DND-41 (cell line): ENCODE data around the gene MAGI3.

Source experiments
- EZH2 ChIP-seq: IDR thresholded peaks from 3 replicates; pipeline ENCODE4 v1.6.1; 2012; ENCODE audit warnings: borderline replicate concordance, low read depth, mild to moderate bottlenecking, moderate library complexity, low read length, inconsistent platforms; ENCODE audit not compliant: severe bottlenecking
- TF ChIP-seq, protein P1 (sequence below): IDR thresholded peaks from 2 replicates; pipeline ENCODE4 v1.5.1; 2012; ENCODE audit warnings: borderline replicate concordance, low read length, moderate library complexity, mild to moderate bottlenecking; ENCODE audit not compliant: poor library complexity, severe bottlenecking; ENCODE audit errors: extremely low read depth

GRCh38 chr1:113701429-113701828, 311.1 kb downstream of the MAGI3 start:
- TF ChIP-seq, protein P1, sequence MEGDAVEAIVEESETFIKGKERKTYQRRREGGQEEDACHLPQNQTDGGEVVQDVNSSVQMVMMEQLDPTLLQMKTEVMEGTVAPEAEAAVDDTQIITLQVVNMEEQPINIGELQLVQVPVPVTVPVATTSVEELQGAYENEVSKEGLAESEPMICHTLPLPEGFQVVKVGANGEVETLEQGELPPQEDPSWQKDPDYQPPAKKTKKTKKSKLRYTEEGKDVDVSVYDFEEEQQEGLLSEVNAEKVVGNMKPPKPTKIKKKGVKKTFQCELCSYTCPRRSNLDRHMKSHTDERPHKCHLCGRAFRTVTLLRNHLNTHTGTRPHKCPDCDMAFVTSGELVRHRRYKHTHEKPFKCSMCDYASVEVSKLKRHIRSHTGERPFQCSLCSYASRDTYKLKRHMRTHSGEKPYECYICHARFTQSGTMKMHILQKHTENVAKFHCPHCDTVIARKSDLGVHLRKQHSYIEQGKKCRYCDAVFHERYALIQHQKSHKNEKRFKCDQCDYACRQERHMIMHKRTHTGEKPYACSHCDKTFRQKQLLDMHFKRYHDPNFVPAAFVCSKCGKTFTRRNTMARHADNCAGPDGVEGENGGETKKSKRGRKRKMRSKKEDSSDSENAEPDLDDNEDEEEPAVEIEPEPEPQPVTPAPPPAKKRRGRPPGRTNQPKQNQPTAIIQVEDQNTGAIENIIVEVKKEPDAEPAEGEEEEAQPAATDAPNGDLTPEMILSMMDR = no peak
- TF ChIP-seq EZH2 = no peak
